ENCODE data around the gene PROKR2. TPM values are rescaled to one million over a fixed set of nuclear protein-coding genes. Genes with fewer than 3 reads are reported as not detected.
A peak's percentile ranks its signal among the peaks of the same experiment; 100 is the strongest.

The PROKR2 gene
- polyA plus RNA-seq, 4 donors = not detected

- peaks cover 1 to 16% of the 10 kb centered on the region in 2 donors for H3K9me3 ChIP-seq (ENCODE audit: control insufficient read depth in 2 of 2, insufficient read depth in 1 of 2, low read depth in 1 of 2, low read length in 1 of 2)
- peaks cover 0 to 15% (median 3%) of the 10 kb centered on the region in 3 donors for H3K27me3 ChIP-seq (ENCODE audit: control insufficient read depth in 3 of 3, insufficient read depth in 3 of 3, low read length in 3 of 3)
- H3K36me3 ChIP-seq (ENCODE audit: control insufficient read depth in 3 of 3, insufficient read depth in 2 of 3, low read depth in 1 of 3, low read length in 3 of 3) = no peaks in the 10 kb centered on the region
- H3K27ac ChIP-seq (ENCODE audit: low read depth in 1 of 3, low read length in 2 of 3) = no peak overlapping the region
- no peak overlapping the region for H3K4me3 ChIP-seq (ENCODE audit: low read depth in 1 of 3, low read length in 3 of 3)
- DNase-seq (no peak), FAIRE-seq (no peak)
- no peaks in the 10 kb centered on the region for H3K4me1 ChIP-seq (ENCODE audit: control insufficient read depth in 3 of 3, insufficient read depth in 2 of 3, low read depth in 1 of 3, low read length in 2 of 3)
- WGBS, 3 donors = 89 to 100% (median 97%) methylated on average over 1 of the region's 1 CpG
These were observed 6.8 kb downstream of the PROKR2 start for GRCh38 chr20:5309971-5310370.

GRCh38 chr20:5298811-5299210 lies 17.9 kb downstream of the PROKR2 start:
- H3K27me3 ChIP-seq (ENCODE audit: control insufficient read depth in 3 of 3, insufficient read depth in 3 of 3, low read length in 3 of 3) = peaks cover 0 to 2% (median 0%) of the 10 kb centered on the region in 3 donors
- H3K27ac ChIP-seq (ENCODE audit: low read depth in 1 of 3, low read length in 2 of 3) = no peak overlapping the region
- no peak overlapping the region for H3K4me3 ChIP-seq (ENCODE audit: low read depth in 1 of 3, low read length in 3 of 3)
- no peaks in the 10 kb centered on the region for H3K9me3 ChIP-seq (ENCODE audit: control insufficient read depth in 2 of 2, insufficient read depth in 1 of 2, low read depth in 1 of 2, low read length in 1 of 2)
- no peak for DNase-seq
- 84 to 88% (median 86%) methylated on average over 5 of the region's 5 CpGs for WGBS, 3 donors
- no peak for FAIRE-seq
- H3K4me1 ChIP-seq (ENCODE audit: control insufficient read depth in 3 of 3, insufficient read depth in 2 of 3, low read depth in 1 of 3, low read length in 2 of 3) = no peaks in the 10 kb centered on the region
- no peaks in the 10 kb centered on the region for H3K36me3 ChIP-seq (ENCODE audit: control insufficient read depth in 3 of 3, insufficient read depth in 2 of 3, low read depth in 1 of 3, low read length in 3 of 3)

DNA sequence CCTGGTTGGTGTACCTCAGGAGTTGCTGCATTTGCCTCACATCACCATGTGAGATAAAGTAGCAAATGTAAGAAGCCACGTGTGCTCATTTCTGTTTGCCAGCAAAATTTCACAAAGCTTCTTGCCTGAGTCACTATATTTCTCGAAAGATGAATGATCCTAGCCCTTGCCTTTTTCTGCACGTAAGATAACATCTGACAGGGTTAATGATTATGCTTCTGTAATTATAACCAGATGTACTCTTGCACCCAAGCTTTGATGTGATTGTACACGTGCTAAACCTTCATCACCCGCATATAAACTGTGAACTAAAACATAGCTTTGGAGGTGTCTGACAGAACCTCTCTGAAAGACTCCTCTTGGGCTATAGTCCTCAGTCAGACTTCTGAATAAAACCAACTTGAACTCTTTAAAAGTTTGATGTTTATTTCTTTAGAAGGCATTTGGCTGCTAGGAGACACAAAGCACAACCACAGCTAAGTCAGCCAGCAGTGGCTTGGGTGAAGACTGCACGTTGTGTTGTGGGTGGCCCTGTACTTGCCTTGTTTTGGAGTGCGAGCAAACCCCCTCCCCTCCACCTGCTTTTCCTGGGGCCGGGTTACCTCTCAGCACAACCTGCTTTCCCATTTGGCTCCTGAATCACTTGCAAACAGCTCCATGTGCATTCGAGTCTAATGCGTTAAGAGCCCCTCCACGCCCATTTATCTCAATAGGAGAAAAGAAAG lies 19.3 kb downstream of the PROKR2 start:
- WGBS, 3 donors = 5 to 37% (median 22%) methylated on average over 11 of the region's 11 CpGs
- Histone ChIP-seq H3K9me3 (ENCODE audit: control insufficient read depth in 2 of 2, insufficient read depth in 1 of 2, low read depth in 1 of 2, low read length in 1 of 2) (no peaks in the 10 kb centered on the region), H3K36me3 (ENCODE audit: control insufficient read depth in 3 of 3, insufficient read depth in 2 of 3, low read depth in 1 of 3, low read length in 3 of 3) (no peaks in the 10 kb centered on the region), H3K27ac (ENCODE audit: low read depth in 1 of 3, low read length in 2 of 3) (no peak overlapping the region), H3K4me1 (ENCODE audit: control insufficient read depth in 3 of 3, insufficient read depth in 2 of 3, low read depth in 1 of 3, low read length in 2 of 3) (no peaks in the 10 kb centered on the region), H3K4me3 (ENCODE audit: low read depth in 1 of 3, low read length in 3 of 3) (no peak overlapping the region), H3K27me3 (ENCODE audit: control insufficient read depth in 3 of 3, insufficient read depth in 3 of 3, low read length in 3 of 3) (peaks cover 0 to 2% (median 0%) of the 10 kb centered on the region in 3 donors)
- FAIRE-seq (no peak), DNase-seq (peak; percentile 17 to 62)

GRCh38 chr20:5290596-5290995 lies 26.2 kb downstream of the PROKR2 start:
- no peaks in the 10 kb centered on the region for H3K4me1 ChIP-seq (ENCODE audit: control insufficient read depth in 3 of 3, insufficient read depth in 2 of 3, low read depth in 1 of 3, low read length in 2 of 3)
- no peak for DNase-seq
- no peak overlapping the region for H3K4me3 ChIP-seq (ENCODE audit: low read depth in 1 of 3, low read length in 3 of 3)
- no peaks in the 10 kb centered on the region for H3K9me3 ChIP-seq (ENCODE audit: control insufficient read depth in 2 of 2, insufficient read depth in 1 of 2, low read depth in 1 of 2, low read length in 1 of 2)
- WGBS, 3 donors = 72 to 82% (median 74%) methylated on average over 6 of the region's 6 CpGs
- FAIRE-seq = no peak
- H3K27ac ChIP-seq (ENCODE audit: low read depth in 1 of 3, low read length in 2 of 3) = no peak overlapping the region
- H3K36me3 ChIP-seq (ENCODE audit: control insufficient read depth in 3 of 3, insufficient read depth in 2 of 3, low read depth in 1 of 3, low read length in 3 of 3) = no peaks in the 10 kb centered on the region
- peaks cover 0 to 2% (median 0%) of the 10 kb centered on the region in 3 donors for H3K27me3 ChIP-seq (ENCODE audit: control insufficient read depth in 3 of 3, insufficient read depth in 3 of 3, low read length in 3 of 3)

DNA sequence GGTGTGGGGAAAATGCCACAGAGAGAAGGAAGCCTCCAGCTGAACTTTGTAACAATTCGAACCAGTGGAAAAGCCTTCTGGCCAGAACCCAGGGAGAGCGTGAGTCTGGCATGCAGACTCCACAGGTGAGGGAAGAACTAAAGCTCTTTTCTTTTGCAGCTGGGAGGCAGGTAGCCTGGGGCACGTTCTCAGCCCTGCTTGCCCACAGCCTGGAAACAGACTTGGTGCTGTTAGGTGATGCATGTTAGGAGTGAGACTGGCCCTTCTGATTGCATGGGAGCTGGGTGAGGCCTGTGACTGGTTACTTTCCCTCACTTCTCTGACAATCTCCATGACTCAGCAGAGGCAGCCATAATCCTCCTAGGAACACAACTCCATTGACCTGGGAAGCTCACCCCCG lies 34.2 kb downstream of the PROKR2 start:
- 35 to 72% (median 45%) methylated on average over 4 of the region's 4 CpGs for WGBS, 3 donors
- Histone ChIP-seq H3K27ac (ENCODE audit: low read depth in 1 of 3, low read length in 2 of 3) (no peak overlapping the region), H3K4me3 (ENCODE audit: low read depth in 1 of 3, low read length in 3 of 3) (no peak overlapping the region), H3K36me3 (ENCODE audit: control insufficient read depth in 3 of 3, insufficient read depth in 2 of 3, low read depth in 1 of 3, low read length in 3 of 3) (no peaks in the 10 kb centered on the region), H3K27me3 (ENCODE audit: control insufficient read depth in 3 of 3, insufficient read depth in 3 of 3, low read length in 3 of 3) (peaks cover 0 to 8% (median 0%) of the 10 kb centered on the region in 3 donors), H3K9me3 (ENCODE audit: control insufficient read depth in 2 of 2, insufficient read depth in 1 of 2, low read depth in 1 of 2, low read length in 1 of 2) (no peaks in the 10 kb centered on the region), H3K4me1 (ENCODE audit: control insufficient read depth in 3 of 3, insufficient read depth in 2 of 3, low read depth in 1 of 3, low read length in 2 of 3) (no peaks in the 10 kb centered on the region)
- no peak for DNase-seq
- FAIRE-seq = no peak

- no peaks in the 10 kb centered on the region for H3K9me3 ChIP-seq (ENCODE audit: control insufficient read depth in 2 of 2, insufficient read depth in 1 of 2, low read depth in 1 of 2, low read length in 1 of 2)
- H3K4me1 ChIP-seq (ENCODE audit: control insufficient read depth in 3 of 3, insufficient read depth in 2 of 3, low read depth in 1 of 3, low read length in 2 of 3) = no peaks in the 10 kb centered on the region
- no peak for FAIRE-seq
- H3K27me3 ChIP-seq (ENCODE audit: control insufficient read depth in 3 of 3, insufficient read depth in 3 of 3, low read length in 3 of 3) = peaks cover 0 to 8% (median 0%) of the 10 kb centered on the region in 3 donors
- H3K36me3 ChIP-seq (ENCODE audit: control insufficient read depth in 3 of 3, insufficient read depth in 2 of 3, low read depth in 1 of 3, low read length in 3 of 3) = no peaks in the 10 kb centered on the region
- H3K4me3 ChIP-seq (ENCODE audit: low read depth in 1 of 3, low read length in 3 of 3) = no peak overlapping the region
- no peak overlapping the region for H3K27ac ChIP-seq (ENCODE audit: low read depth in 1 of 3, low read length in 2 of 3)
- no peak for DNase-seq
These were observed 37.1 kb downstream of the PROKR2 start for GRCh38 chr20:5279661-5280060.

DNA sequence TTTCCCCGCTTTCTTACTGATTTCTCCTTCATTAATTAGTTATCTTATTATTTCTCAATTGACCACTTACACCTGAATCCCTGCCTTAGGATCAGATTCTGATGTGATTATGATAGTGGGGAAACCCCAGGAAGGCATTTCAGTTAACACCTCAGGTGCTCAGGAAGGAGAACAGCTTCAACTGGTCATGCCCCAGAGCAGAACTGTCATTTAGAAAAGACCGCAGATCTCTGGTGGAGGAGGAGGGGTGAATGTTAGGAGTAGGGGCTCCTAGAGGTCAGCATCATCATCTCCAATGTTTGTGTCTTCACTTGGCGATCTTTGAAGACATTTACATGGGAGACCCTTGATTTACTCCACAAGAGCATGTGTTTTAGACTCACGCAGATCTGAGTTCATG lies 44.5 kb downstream of the PROKR2 start:
- no peaks in the 10 kb centered on the region for H3K9me3 ChIP-seq (ENCODE audit: control insufficient read depth in 2 of 2, insufficient read depth in 1 of 2, low read depth in 1 of 2, low read length in 1 of 2)
- H3K27me3 ChIP-seq (ENCODE audit: control insufficient read depth in 3 of 3, insufficient read depth in 3 of 3, low read length in 3 of 3) = no peaks in the 10 kb centered on the region
- DNase-seq (no peak), FAIRE-seq (no peak)
- WGBS, 3 donors = 76 to 86% (median 78%) methylated on average over 4 of the region's 4 CpGs
- H3K4me3 ChIP-seq (ENCODE audit: low read depth in 1 of 3, low read length in 3 of 3) = no peak overlapping the region
- no peak overlapping the region for H3K27ac ChIP-seq (ENCODE audit: low read depth in 1 of 3, low read length in 2 of 3)
- H3K4me1 ChIP-seq (ENCODE audit: control insufficient read depth in 3 of 3, insufficient read depth in 2 of 3, low read depth in 1 of 3, low read length in 2 of 3) = no peaks in the 10 kb centered on the region
- H3K36me3 ChIP-seq (ENCODE audit: control insufficient read depth in 3 of 3, insufficient read depth in 2 of 3, low read depth in 1 of 3, low read length in 3 of 3) = no peaks in the 10 kb centered on the region

DNA sequence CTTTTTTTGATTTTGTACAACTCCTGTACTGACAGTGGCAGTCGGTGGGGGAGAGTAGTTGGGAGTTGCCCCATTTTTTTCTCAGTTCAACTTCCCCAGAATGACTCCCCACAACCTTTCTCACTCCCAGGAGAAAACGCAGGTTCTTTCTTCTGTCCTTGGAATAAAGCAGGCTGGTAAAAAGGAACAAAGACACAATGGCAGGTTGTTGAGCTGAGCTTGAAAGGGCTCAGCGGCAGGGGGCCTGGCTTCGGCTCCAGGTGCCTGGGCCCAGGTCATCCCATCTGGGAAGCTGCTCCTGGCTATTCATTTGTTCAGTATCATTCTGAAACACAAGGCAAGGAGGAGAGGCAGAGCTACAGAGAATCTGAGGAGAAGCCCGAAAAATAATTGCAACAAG lies 46.2 kb downstream of the PROKR2 start:
- WGBS, 3 donors = 56 to 69% (median 61%) methylated on average over 5 of the region's 5 CpGs
- DNase-seq = no peak

GRCh38 chr20:5268449-5268848 lies 48.3 kb downstream of the PROKR2 start:
- Histone ChIP-seq H3K36me3 (ENCODE audit: control insufficient read depth in 3 of 3, insufficient read depth in 2 of 3, low read depth in 1 of 3, low read length in 3 of 3) (no peaks in the 10 kb centered on the region), H3K27me3 (ENCODE audit: control insufficient read depth in 3 of 3, insufficient read depth in 3 of 3, low read length in 3 of 3) (no peaks in the 10 kb centered on the region), H3K4me1 (ENCODE audit: control insufficient read depth in 3 of 3, insufficient read depth in 2 of 3, low read depth in 1 of 3, low read length in 2 of 3) (no peaks in the 10 kb centered on the region), H3K27ac (ENCODE audit: low read depth in 1 of 3, low read length in 2 of 3) (no peak overlapping the region), H3K9me3 (ENCODE audit: control insufficient read depth in 2 of 2, insufficient read depth in 1 of 2, low read depth in 1 of 2, low read length in 1 of 2) (no peaks in the 10 kb centered on the region), H3K4me3 (ENCODE audit: low read depth in 1 of 3, low read length in 3 of 3) (no peak overlapping the region)
- FAIRE-seq = no peak
- WGBS, 3 donors = 62 to 68% (median 63%) methylated on average over 3 of the region's 3 CpGs
- DNase-seq = no peak

More for the DNA sequence above, 46.2 kb downstream of the PROKR2 start:
- H3K4me1 ChIP-seq (ENCODE audit: control insufficient read depth in 3 of 3, insufficient read depth in 2 of 3, low read depth in 1 of 3, low read length in 2 of 3) = no peaks in the 10 kb centered on the region
- H3K27ac ChIP-seq (ENCODE audit: low read depth in 1 of 3, low read length in 2 of 3) = no peak overlapping the region
- H3K4me3 ChIP-seq (ENCODE audit: low read depth in 1 of 3, low read length in 3 of 3) = no peak overlapping the region
- no peaks in the 10 kb centered on the region for H3K27me3 ChIP-seq (ENCODE audit: control insufficient read depth in 3 of 3, insufficient read depth in 3 of 3, low read length in 3 of 3)
- no peaks in the 10 kb centered on the region for H3K9me3 ChIP-seq (ENCODE audit: control insufficient read depth in 2 of 2, insufficient read depth in 1 of 2, low read depth in 1 of 2, low read length in 1 of 2)
- H3K36me3 ChIP-seq (ENCODE audit: control insufficient read depth in 3 of 3, insufficient read depth in 2 of 3, low read depth in 1 of 3, low read length in 3 of 3) = no peaks in the 10 kb centered on the region
- no peak for FAIRE-seq

All from small intestine (tissue), 7 donors.